Non-pigmented ciliary epithelial cell (primary cell): ENCODE measurements around the gene TGFBI.

Experiments
- DNase-seq: peaks from one replicate; pipeline ENCODE4 v3.0.0-alpha.2; 2010; ENCODE audit warnings: low read depth

The TGFBI gene

DNA sequence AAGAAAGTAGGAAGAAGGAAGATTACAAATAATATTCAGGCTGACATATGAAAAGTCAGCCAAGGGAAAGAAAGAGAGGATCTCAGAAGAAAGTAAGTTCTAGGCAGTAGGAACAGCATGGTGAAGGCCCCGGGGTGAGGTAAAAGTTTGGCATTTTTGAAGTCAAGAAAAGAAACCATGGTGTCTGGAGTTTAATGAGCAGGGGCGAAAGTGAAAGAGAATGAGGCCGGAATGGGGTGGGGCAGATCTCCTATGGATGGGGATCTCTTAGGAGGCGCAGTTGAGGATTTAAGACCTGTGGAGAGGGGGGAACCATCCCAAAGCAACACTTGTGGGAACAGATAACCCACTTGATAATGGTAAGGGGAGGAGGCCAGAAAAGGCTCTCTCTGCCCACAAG is 61.5 kb downstream of the TGFBI start:
- no peak for DNase-seq

GRCh38 chr5:136094189-136094912 is 65.6 kb downstream of the TGFBI start:
- no peak for DNase-seq

DNA sequence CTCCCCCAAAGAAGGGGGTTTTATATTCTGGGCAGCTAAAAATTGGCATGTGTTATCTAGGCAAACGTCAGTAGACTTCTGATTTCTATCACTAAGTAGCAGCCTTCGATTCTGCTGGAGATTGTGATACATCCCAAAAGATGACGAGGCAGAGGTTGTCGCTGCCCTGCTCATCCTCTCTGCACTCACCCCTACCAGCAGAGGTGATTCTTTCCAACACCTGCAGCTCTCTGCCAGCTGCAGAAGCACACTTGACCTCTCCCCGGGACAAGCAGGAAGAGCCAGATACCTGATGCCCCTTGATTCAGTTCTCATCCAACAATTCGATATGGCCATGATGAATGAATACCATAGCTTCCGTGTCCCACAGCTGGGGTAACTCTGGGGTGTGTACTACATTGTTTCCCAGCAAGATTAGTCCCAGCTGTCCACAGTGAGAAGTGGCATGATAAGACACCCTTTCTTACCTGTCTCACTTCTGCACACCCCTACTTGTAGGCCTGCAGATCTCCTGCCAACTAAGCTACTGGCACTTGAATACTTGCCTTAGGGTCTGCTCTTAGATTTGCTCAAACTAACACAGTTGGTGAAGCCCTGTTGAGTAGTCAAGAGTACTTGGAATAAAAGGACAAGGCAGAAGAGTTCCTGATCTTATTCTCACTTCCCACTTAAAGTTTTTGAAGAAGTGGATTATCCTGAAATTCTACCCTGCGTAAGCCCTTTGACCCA is 66.3 kb downstream of the TGFBI start:
- DNase-seq = no peak

DNA sequence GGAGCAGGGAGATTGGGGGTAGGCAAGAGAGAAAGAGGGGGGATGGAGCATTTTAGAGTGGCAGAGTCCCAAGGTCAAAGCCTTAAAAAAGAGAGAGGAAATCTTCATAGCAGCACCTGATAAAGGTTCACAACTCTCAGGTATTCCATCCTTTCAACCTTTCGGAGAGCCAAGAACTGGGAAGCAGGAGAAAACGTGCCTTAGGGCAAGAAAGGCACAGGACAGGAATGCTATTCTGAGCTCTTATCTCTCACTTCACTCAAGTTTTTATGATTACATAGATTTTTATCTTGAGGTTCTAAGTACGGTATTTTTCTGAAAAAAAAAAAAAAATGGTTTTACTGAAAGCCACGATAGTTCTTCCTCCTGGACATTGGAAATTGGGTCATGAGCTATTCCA is 69.4 kb downstream of the TGFBI start:
- no peak for DNase-seq

GRCh38 chr5:136099870-136100269 is 71.1 kb downstream of the TGFBI start:
- DNase-seq = no peak

DNA sequence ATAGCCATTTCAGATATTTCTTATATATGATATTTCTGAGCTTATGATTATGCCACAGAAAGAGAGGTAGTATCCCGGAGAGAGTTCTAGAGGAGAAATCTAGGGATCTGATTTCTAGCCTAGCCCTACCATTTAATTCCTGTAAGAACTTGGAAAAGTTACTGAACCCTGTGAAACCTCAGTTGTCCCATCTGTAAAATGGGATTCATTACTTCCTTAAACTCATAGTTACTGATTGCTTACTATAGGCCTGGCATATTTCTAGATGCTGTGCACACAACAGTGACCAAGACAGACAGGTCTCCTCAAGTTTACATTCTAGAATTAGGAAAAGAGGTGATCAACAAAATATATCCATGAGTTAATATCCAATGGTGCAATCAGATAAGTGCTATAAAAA is 73.1 kb downstream of the TGFBI start:
- DNase-seq = no peak

DNA sequence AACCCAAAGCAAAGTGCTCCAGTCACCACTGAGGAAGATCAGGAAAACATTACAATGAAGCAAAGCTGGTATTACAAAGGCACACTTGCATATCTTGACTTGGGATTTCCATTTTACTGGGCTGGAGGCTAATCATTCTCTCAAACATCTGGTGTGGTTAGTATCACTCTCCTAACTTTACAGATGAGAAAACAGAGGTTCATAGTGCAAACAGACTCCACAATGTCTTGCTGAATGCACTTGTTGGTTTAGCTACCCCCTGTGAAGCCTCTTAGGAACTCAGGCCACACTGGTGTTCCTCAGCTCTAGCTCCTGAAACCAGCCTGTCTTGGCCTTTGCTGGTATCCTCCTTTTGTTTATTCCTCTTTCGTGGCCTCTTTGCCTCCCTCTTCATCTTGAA is 74.3 kb downstream of the TGFBI start:
- DNase-seq = no peak

DNA sequence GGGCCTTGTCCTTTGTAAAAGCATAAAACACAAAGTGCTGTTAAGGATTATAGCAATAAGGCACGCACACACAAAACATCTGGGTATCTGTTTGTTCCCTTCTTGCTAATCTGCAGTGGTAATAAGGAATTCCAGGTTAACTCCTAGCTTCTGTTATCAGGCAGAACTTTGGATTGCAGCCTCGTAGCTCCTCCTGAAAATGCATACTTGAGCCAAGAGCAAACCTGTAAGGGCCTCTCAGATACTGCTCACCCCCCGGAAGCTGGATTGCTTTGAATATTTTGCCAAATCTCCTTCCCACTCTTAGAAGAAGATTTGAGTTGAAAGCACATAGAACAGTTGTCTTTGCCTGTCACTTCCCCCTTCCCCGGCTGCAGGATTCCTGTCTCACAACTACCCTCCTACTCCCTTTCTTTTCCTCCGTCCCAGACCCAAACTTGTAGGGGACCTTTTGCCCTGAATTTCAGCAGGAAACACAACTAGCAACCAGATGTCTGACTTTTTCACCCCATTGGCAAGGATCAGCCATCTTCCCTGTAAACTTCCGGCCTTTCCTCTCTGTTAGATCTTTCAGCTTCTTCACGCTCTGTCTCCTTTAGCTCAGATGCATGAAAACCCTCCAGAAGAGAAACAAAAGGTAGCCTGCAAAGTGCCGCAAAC is 75.6 kb downstream of the TGFBI start:
- DNase-seq = no peak

DNA sequence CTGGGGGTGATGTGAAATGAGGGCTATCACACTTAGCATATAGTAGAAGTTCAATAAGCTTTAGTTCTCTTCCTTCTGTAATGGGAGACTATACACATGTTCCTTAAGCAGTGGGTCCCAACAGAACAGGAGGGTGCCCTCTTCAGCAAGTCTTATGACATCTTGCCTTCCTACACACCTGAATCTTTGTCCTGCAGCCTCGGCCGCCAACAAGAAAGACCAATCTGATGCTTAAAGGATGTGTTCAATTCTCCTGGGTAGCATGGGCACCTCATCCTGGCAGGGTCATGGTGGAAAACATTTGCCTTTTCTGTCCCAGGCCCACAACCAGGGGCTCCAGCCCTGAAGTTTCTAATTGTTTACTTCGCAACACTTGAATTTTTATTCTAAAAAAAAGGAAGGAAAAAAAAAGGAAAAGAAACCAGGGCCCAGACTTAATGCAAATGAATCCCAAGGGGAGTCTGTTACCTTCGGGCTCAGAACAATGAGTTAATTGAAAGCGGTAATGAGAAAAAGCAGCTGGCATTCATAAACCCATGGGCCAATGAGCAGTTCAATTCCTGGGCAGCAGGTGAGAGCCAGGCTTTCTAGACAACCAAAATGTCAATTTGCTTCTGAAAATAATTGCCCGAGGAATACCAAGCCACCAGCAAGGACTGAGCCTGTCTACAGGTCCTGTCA is 77.7 kb downstream of the TGFBI start:
- no peak for DNase-seq

GRCh38 chr5:136108180-136108611 is 79.4 kb downstream of the TGFBI start:
- no peak for DNase-seq

GRCh38 chr5:136108766-136109165 is 80.0 kb downstream of the TGFBI start:
- no peak for DNase-seq

DNA sequence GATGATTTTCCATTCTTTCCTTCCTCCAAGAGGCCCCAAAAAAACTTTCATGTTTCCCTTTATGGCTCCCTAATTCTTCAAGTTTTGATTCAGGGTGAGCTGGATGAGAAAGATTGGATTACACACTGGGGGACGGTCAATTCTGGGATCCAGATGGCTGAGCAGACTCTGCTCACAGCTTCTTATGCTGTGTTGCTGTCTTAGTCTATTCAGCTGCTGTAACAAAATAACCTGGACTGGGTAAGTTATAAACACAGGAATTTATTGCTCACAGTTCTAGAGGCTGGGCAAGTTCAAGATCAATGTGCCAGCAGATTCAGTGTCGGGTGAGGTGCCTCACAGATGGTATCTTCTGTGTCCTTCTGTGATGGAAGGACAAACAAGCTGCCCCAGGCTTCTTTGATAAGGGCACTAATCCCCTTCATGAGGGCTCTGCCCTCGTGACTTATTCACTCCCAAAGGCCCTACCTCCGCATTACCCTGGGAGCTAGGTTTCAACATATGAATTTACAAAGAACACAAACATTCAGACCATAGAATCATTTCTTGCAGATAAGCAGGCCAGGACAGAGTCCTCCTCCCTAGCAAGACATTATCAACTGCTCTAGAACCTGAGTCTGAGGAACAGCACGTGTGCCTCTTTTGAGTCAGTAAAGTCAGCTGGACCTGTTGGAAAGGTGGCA is 80.8 kb downstream of the TGFBI start:
- no peak for DNase-seq
